ENCODE data around the gene LRRC40. TPM values are rescaled to one million over a fixed set of nuclear protein-coding genes. Genes with fewer than 3 reads are reported as not detected.
A peak's percentile ranks its signal among the peaks of the same experiment; 100 is the strongest.
"Not testable (repeated sequence)": the region's sequence is repeated elsewhere in the genome, so short reads cannot be mapped to it uniquely, and the experiment has no call there.

LRRC40 gene
- 10 to 100 TPM; 20.5 to 38.9 (median 28.7) TPM for polyA plus RNA-seq (ENCODE audit: insufficient read depth in 1 of 5, insufficient read length in 5 of 5, low replicate concordance in 1 of 5)
- long read RNA-seq, donor 1, transcript LRRC40-201 (15 exons, 2,884 nt) = major isoform, 10 of 15 reads
- long read RNA-seq, donor 1, partial matches to known transcripts = 5 of 15 reads
- long read RNA-seq, donor 1, other reads (novel, unspliced or antisense) = 0 of 15 reads
- long read RNA-seq, donor 2, transcript LRRC40-201 (15 exons, 2,884 nt) = major isoform, 7 of 7 reads
- long read RNA-seq, donor 2, partial matches to known transcripts = 0 of 7 reads
- long read RNA-seq, donor 2, other reads (novel, unspliced or antisense) = 0 of 7 reads
- long read RNA-seq, donor 3, transcript LRRC40-201 (15 exons, 2,884 nt) = major isoform, 5 of 5 reads
- long read RNA-seq, donor 3, partial matches to known transcripts = 0 of 5 reads
- long read RNA-seq, donor 3, other reads (novel, unspliced or antisense) = 0 of 5 reads
- long read RNA-seq, donor 4, partial matches to known transcripts = 704 of 725 reads
- long read RNA-seq, donor 4, other reads (novel, unspliced or antisense) = 17 of 725 reads
- long read RNA-seq, donor 5, transcript LRRC40-201 (15 exons, 2,884 nt) = major isoform, 5 of 10 reads
- long read RNA-seq, donor 5, partial matches to known transcripts = 5 of 10 reads
- long read RNA-seq, donor 5, other reads (novel, unspliced or antisense) = 0 of 10 reads
- long read RNA-seq, donor 6, transcript LRRC40-201 (15 exons, 2,884 nt) = major isoform, 7 of 1,027 reads
- long read RNA-seq, donor 6, partial matches to known transcripts = 1,003 of 1,027 reads
- long read RNA-seq, donor 6, other reads (novel, unspliced or antisense) = 17 of 1,027 reads
- long read RNA-seq, donor 7, partial matches to known transcripts = 998 of 1,077 reads
- long read RNA-seq, donor 7, other reads (novel, unspliced or antisense) = 78 of 1,077 reads
- long read RNA-seq, donor 8, partial matches to known transcripts = 329 of 337 reads
- long read RNA-seq, donor 8, other reads (novel, unspliced or antisense) = 5 of 337 reads

GRCh38 chr1:70205434-70206118 lies at the start of gene LRRC40:
Gene LRRC40, minus strand, starts transcription at chr1:70205579. Its CDS starts 39 bp downstream, at chr1:70205540.
- peak; percentile 97 to 98 for DNase-seq

GRCh38 chr1:70248729-70249128 lies 43.4 kb upstream of the LRRC40 start:
- DNase-seq = no peak

DNA sequence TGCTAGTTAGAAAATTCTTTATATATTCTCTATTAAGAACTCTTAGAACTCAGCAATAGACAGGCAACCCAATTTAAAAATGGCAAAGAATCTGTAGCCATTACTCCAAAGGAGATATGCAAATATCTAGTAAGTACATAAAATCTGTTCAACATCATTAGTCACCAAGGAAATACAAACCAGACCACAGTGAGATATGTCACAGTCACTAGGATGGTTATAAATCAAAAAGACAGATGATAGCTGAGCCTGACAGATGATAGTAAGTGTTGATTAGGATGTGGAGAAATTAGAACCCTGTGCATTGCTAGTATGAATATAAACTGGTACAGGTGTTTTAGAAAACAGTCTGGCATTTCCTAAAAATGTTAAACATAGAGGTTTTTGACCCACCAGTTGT lies 42.4 kb upstream of the LRRC40 start:
- DNase-seq = no peak

GRCh38 chr1:70247122-70247521 lies 41.7 kb upstream of the LRRC40 start:
- no peak for DNase-seq

- DNase-seq = no peak
These were observed 34.6 kb upstream of the LRRC40 start for GRCh38 chr1:70239940-70240339.

GRCh38 chr1:70234733-70235132 lies 29.4 kb upstream of the LRRC40 start:
- DNase-seq = no peak

DNA sequence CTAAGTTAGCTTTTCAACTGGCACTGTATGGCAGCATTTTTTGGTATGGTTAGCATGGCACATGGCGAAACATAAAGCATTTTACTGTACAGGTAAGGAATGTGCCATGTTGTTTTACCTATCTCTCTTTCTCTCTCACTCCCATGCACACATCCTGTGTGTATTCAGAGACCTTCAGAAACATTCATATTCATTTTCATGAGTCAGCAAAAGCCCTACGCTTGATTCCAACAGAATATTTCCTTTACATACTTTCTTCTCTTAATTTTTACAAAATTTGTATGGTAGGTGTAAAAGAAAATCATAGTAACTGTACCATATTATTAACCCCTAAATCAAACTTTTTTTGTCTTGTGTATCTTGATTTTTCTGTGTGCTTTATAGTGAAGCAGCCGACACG lies 26.1 kb upstream of the LRRC40 start:
- no peak for DNase-seq

- no peak for DNase-seq
These were observed 23.3 kb upstream of the LRRC40 start for GRCh38 chr1:70228670-70229069.

GRCh38 chr1:70227439-70227838 lies 22.1 kb upstream of the LRRC40 start:
- no peak for DNase-seq

- DNase-seq = no peak
These were observed 19.6 kb upstream of the LRRC40 start for GRCh38 chr1:70224954-70225353.

GRCh38 chr1:70222716-70223235 lies 17.4 kb upstream of the LRRC40 start:
- no peak for DNase-seq

DNA sequence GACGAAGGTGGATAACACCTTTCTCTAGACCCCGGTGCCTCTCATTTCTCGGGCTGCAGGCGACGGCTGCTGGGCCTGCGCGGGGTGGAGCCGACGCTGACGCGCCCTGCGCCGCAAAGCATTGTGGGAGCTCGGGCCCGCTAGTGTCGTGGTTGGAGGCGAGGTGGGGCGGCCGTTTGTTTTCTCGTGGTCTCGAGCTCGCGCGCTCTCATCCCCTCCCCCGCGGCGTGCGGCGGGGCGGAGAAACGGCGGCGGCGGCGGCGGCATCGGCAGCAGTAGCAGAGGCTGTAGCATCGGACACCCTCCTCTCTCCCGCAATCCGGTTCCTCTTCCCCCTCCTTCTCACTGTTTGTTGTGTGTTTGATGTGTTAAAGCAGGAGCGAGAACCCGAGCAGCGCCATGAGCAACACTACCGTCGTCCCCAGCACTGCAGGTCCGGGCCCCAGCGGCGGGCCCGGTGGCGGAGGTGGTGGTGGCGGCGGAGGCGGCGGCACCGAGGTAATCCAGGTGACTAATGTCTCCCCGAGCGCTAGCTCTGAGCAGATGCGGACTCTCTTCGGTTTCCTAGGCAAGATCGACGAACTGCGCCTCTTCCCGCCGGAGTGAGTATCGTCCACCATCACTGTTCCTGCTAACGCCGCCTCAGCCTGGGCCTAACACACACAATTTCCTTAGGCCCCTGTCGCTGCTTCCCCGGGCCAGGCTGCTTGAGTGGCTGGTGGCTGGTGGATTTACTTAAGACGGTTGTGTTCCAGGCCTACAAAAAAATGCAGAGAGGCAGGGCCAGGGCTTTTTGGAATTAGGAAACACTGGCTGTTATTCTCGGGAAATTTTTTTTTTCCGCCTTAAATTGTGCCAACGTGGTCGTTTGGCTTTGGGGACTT lies 16.1 kb upstream of the LRRC40 start, which contains the start of gene SRSF11:
Gene SRSF11, plus strand, starts transcription at position 143 of the 884 bp plus-strand sequence. Its CDS starts 257 bp downstream, at position 400.
- peak; percentile 95 for DNase-seq

DNA sequence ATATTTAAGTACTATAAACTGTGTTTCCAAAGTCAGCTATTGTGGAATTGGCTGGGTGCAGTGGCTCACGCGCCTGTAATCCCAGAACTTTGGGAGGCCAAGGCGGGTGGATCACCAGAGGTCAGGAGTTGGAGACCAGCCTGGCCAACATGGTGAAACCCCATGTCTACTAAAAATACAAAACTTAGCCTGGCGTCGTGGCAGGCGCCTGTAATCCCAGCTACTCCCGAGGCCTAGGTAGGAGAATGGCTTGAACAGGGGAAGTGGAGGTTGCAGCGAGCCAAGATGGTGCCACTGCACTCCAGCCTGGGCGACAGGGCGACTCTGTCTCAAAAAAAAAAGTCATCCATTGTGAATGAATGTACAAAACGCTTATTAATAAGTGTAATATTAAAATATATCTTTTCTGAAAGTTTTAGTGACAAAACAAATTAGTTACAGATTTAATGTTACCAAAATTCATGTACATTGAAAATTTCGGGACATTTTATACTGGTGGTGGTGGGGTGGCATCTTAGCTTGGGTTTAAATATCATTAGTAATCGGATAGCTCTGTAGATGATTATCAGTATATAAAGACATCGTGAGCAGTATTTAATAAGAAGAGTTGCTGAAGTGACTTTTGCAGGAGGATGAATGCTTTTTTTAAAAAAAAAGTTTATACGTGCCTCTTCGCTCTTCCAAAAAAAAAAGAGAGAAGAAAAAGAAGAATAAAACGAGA lies 15.3 kb upstream of the LRRC40 start:
- no peak for DNase-seq

GRCh38 chr1:70220015-70220414 lies 14.6 kb upstream of the LRRC40 start:
- no peak for DNase-seq

GRCh38 chr1:70211541-70211940 lies 6.2 kb upstream of the LRRC40 start:
- DNase-seq = no peak

GRCh38 chr1:70210820-70211219 lies 5.4 kb upstream of the LRRC40 start:
- no peak for DNase-seq

- no peak for DNase-seq
These were observed 2.9 kb upstream of the LRRC40 start for GRCh38 chr1:70208292-70208691.

DNA sequence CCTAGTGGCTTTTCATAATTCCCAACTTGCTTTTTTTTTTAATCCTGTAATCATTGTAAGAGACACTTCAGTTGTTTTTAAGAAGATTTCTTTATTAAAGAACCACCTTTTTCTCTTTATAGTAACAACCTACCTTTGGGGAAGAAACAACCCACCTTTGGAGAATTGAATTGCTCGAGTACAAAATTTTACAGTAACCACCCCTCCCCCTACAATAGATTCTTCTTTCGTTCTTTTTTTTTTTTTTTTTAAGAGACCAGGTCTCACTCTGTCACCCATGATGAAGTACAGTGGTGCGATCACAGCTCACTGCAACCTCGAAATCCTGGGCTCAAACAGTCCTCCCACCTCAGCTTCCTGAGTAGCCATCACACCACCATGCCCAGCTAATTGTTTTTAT lies 2.1 kb upstream of the LRRC40 start:
- no peak for DNase-seq

- not testable (repeated sequence) for DNase-seq
These were observed 1.5 kb upstream of the LRRC40 start for GRCh38 chr1:70206833-70207232.

GRCh38 chr1:70205071-70205433 lies 327 bp downstream of the LRRC40 start:
- peak in 1 of 2 donors; percentile 9 for DNase-seq

Measured in right lung (tissue), 10 donors.